Ovary (tissue), 3 donors: ENCODE results near the gene KIF26B.

Source experiments
- CTCF ChIP-seq, 3 donors: fragments of 450-650 bp in 2 of 3; fragments of 200-600 bp in 1 of 3; IDR thresholded peaks; one replicate each; pipeline versions ENCODE4 v1.5.1 to v1.8.0; 2016 to 2022; ENCODE audit warnings: antibody characterized with exemption in 3 of 3, mild to moderate bottlenecking in 1 of 3
- POLR2A ChIP-seq: fragments of 450-650 bp; IDR thresholded peaks from one replicate; pipeline ENCODE4 v1.6.1; 2017; ENCODE audit warnings: antibody characterized with exemption, mild to moderate bottlenecking, moderate library complexity
- donor health status: DM: no; HTN: no; CAD: no.

GRCh38 chr1:245205396-245205795 is 50.6 kb downstream of the KIF26B start:
- no peak for TF ChIP-seq POLR2A
- no peak for TF ChIP-seq CTCF (IDR thresholded peaks at IDR 0.05)
